CD1c-positive myeloid dendritic cell (primary cell): Measurements from ENCODE around the gene CTNNA1.
A peak's percentile ranks its signal among the peaks of the same experiment; 100 is the strongest.

Experiments
- DNase-seq: peaks from one replicate; pipeline ENCODE4 v3.0.0-alpha.2; 2016; ENCODE audit errors: extremely low spot score

Gene CTNNA1

GRCh38 chr5:138949988-138950387 is 196.8 kb downstream of the CTNNA1 start:
- DNase-seq: no peak

- DNase-seq: no peak
These were observed 197.3 kb downstream of the CTNNA1 start for GRCh38 chr5:138950421-138951031.

GRCh38 chr5:138951091-138951985 is 198.1 kb downstream of the CTNNA1 start:
- DNase-seq: no peak

- DNase-seq: no peak
These were observed 198.9 kb downstream of the CTNNA1 start for GRCh38 chr5:138951986-138952735.

- no peak for DNase-seq
These were observed 199.7 kb downstream of the CTNNA1 start for GRCh38 chr5:138952962-138953361.

- peak; percentile 66 for DNase-seq
These were observed 200.4 kb downstream of the CTNNA1 start for GRCh38 chr5:138953387-138954256.

- DNase-seq: no peak
These were observed 201.2 kb downstream of the CTNNA1 start for GRCh38 chr5:138954257-138955012.

GRCh38 chr5:138955013-138955660 is 201.9 kb downstream of the CTNNA1 start:
- DNase-seq: no peak

GRCh38 chr5:138955671-138956295 is 202.6 kb downstream of the CTNNA1 start:
- no peak for DNase-seq

- no peak for DNase-seq
These were observed 203.6 kb downstream of the CTNNA1 start for GRCh38 chr5:138956801-138957200.

- no peak for DNase-seq
These were observed 207.0 kb downstream of the CTNNA1 start for GRCh38 chr5:138960145-138960692.

GRCh38 chr5:138961221-138961620 is 208.0 kb downstream of the CTNNA1 start:
- no peak for DNase-seq

GRCh38 chr5:138961729-138962128 is 208.5 kb downstream of the CTNNA1 start:
- DNase-seq: no peak

- DNase-seq: no peak
These were observed 209.6 kb downstream of the CTNNA1 start for GRCh38 chr5:138962614-138963370.

- no peak for DNase-seq
These were observed 210.6 kb downstream of the CTNNA1 start for GRCh38 chr5:138963763-138964371.

GRCh38 chr5:138964647-138965201 is 211.5 kb downstream of the CTNNA1 start:
- no peak for DNase-seq

GRCh38 chr5:138965626-138966025 is 212.4 kb downstream of the CTNNA1 start:
- no peak for DNase-seq
